ENCODE measurements around the gene SEMA6A. TPM values are rescaled to one million over a fixed set of nuclear protein-coding genes. Genes with fewer than 3 reads are reported as not detected.

SEMA6A gene
- total and polyA plus RNA-seq, 2 experiments from 2014 or later, result 233 to 400 TPM

- Histone ChIP-seq H3K4me1 (ENCODE audit: insufficient read depth) (no peaks in the 10 kb centered on the region), H3K36me3 (ENCODE audit: insufficient read depth) (peaks cover 99% of the 10 kb centered on the region), H3K9me2 (ENCODE audit: insufficient read depth) (no peaks in the 10 kb centered on the region), H3K4me2 (no peak overlapping the region), H3K27ac (ENCODE audit: low read depth) (no peak overlapping the region), H4K20me1 (replicated peaks; ENCODE audit: insufficient read depth) (peaks cover 17% of the 10 kb centered on the region; the same call in 1 of the 2 replicates), H3K79me2 (replicated peaks; ENCODE audit: insufficient read depth) (0 out of 2 replicates have a peak, but pooled peaks cover 7% of the 10 kb centered on the region), H3K27me3 (ENCODE audit: insufficient read depth) (no peaks in the 10 kb centered on the region), H3F3A (replicated peaks; ENCODE audit: low read depth) (peaks cover 20% of the 10 kb centered on the region), H3K4me3 (no peak overlapping the region), H2AFZ (no peak overlapping the region)
- Mint-ChIP-seq H3K27ac (no peak overlapping the region), H3K4me1 (peaks cover 4% of the 10 kb centered on the region; the same call in 2 of the 3 replicates), H3K27me3 (ENCODE audit: insufficient read depth, low read depth, poor library complexity) (peaks cover 6% of the 10 kb centered on the region), H3K36me3 (ENCODE audit: low read depth) (peaks cover 98% of the 10 kb centered on the region), H3K4me3 (no peak overlapping the region), H3K9me3 (no peaks in the 10 kb centered on the region)
- no peak for TF ChIP-seq ETS1 (IDR thresholded peaks at IDR 0.05)
- TF ChIP-seq CTCF (conservative IDR thresholded peaks at IDR 0.05; ENCODE audit: low read depth in 2 of 2), result no peak
- TF ChIP-seq STAT1 (IDR thresholded peaks at IDR 0.05; ENCODE audit: unreplicated experiment), result no peak
- no peak for TF ChIP-seq ZNF114 (CRISPR knock-in tag; IDR thresholded peaks at IDR 0.05)
- no peak for TF ChIP-seq REST (IDR thresholded peaks at IDR 0.05; ENCODE audit: unreplicated experiment)
- TF ChIP-seq ZNF462 (CRISPR knock-in tag; IDR thresholded peaks at IDR 0.05), result no peak
- TF ChIP-seq JUNB (IDR thresholded peaks at IDR 0.05; ENCODE audit: unreplicated experiment), result no peak
- no peak for TF ChIP-seq EZH2 (IDR thresholded peaks at IDR 0.05; ENCODE audit: low read depth, unreplicated experiment)
- TF ChIP-seq NANOG (IDR thresholded peaks at IDR 0.05; ENCODE audit: borderline replicate concordance), result no peak
- TF ChIP-seq CREB1 (CRISPR knock-in tag; IDR thresholded peaks at IDR 0.05; ENCODE audit: low read depth), result no peak
- no peak for TF ChIP-seq EZH2phosphoT487 (IDR thresholded peaks at IDR 0.05; ENCODE audit: unreplicated experiment)
- no peak for TF ChIP-seq ZNF331 (CRISPR knock-in tag; IDR thresholded peaks at IDR 0.05; ENCODE audit: low read depth)
- no peak; the same call in 1 of the 2 replicates for TF ChIP-seq POLR2AphosphoS5 (IDR thresholded peaks at IDR 0.05; ENCODE audit: low read depth)
- ATAC-seq (no peak), DNase-seq (ENCODE audit: low spot score) (no peak)
These were observed 94.6 kb downstream of the SEMA6A start for GRCh38 chr5:116479776-116480675.

Measured in GM23338 (cell line).